Measurements from ENCODE around the gene NAA38. TPM values are rescaled to one million over a fixed set of nuclear protein-coding genes. Genes with fewer than 3 reads are reported as not detected.
A peak's percentile ranks its signal among the peaks of the same experiment; 100 is the strongest.

Gene NAA38
- total RNA-seq, 1 experiment from 2014 or later = 46.3 TPM

- ATAC-seq (no peak), DNase-seq (ENCODE audit: low spot score) (no peak)
- H3K27ac Mint-ChIP-seq = no peak overlapping the region
- H3K4me1 Mint-ChIP-seq = peaks cover 28% of the 10 kb centered on the region
- H3K27me3 Mint-ChIP-seq (ENCODE audit: low read depth) = peaks cover 25% of the 10 kb centered on the region
- CTCF ChIA-PET = interaction anchor here (0.6 to 3.1 kb wide), 13 partner anchors 11 to 223 kb away, joined by 3 to 63 read pairs (median 4); partner anchors contain the start of genes CHD3 and KDM6B
- H3K4me3 Mint-ChIP-seq = no peak overlapping the region
- TF ChIP-seq PREB (CRISPR knock-in tag; IDR thresholded peaks at IDR 0.05; ENCODE audit: borderline replicate concordance) (no peak), ZNF263 (CRISPR knock-in tag; IDR thresholded peaks at IDR 0.05; ENCODE audit: low read depth) (0 out of 2 replicates have a peak, but pooled peaks have one; percentile 37)
- peaks cover 6% of the 10 kb centered on the region for H3K36me3 Mint-ChIP-seq
- no peaks in the 10 kb centered on the region for H3K9me3 Mint-ChIP-seq
- POLR2A ChIA-PET = interaction anchor here (1.0 to 1.5 kb wide), 7 partner anchors 11 to 168 kb away, joined by 3 to 11 read pairs (median 6); partner anchors contain the start of genes DNAH2, TP53 and WRAP53
Measured at GRCh38 chr17:7856011-7856810, 1.1 kb downstream of the NAA38 start.

- Mint-ChIP-seq H3K27me3 (ENCODE audit: low read depth) (peaks cover 30% of the 10 kb centered on the region), H3K36me3 (peaks cover 6% of the 10 kb centered on the region), H3K27ac (no peak overlapping the region), H3K4me1 (peaks cover 34% of the 10 kb centered on the region), H3K9me3 (no peaks in the 10 kb centered on the region), H3K4me3 (no peak overlapping the region)
- TF ChIP-seq PREB (CRISPR knock-in tag; IDR thresholded peaks at IDR 0.05; ENCODE audit: borderline replicate concordance) (no peak), ETV6 (CRISPR knock-in tag; IDR thresholded peaks at IDR 0.05) (0 out of 2 replicates have a peak, but pooled peaks have one; percentile 29)
- no peak for DNase-seq (ENCODE audit: low spot score)
- ChIA-PET CTCF (interaction anchor here (0.7 to 3.1 kb wide), 5 partner anchors 11 to 224 kb away, joined by 3 to 63 read pairs (median 12); partner anchors contain the start of gene KDM6B), POLR2A (no interaction called here)
- ATAC-seq = no peak
Measured at GRCh38 chr17:7855660-7856010, 1.7 kb downstream of the NAA38 start.

GRCh38 chr17:7854851-7855659, 2.3 kb downstream of the NAA38 start, which contains the start of gene TMEM88:
TSS of gene TMEM88 (plus strand) at chr17:7855066. CDS start at chr17:7855075, 9 bp downstream.
- ChIA-PET CTCF (interaction anchor here (0.7 to 3.1 kb wide), 4 partner anchors 19 to 224 kb away, joined by 3 to 63 read pairs (median 12); partner anchors contain the start of gene KDM6B), POLR2A (no interaction called here)
- Mint-ChIP-seq H3K4me3 (peak within 1 kb of the TSS; percentile 63), H3K27ac (no peak within 1 kb of the TSS), H3K36me3 (peaks cover 6% of the 10 kb centered on the region), H3K9me3 (no peaks in the 10 kb centered on the region), H3K4me1 (peaks cover 36% of the 10 kb centered on the region), H3K27me3 (ENCODE audit: low read depth) (peaks cover 30% of the 10 kb centered on the region)
- DNase-seq (ENCODE audit: low spot score) = peak; percentile 72
- ATAC-seq = no peak
- peak; percentile 46; the same call in 1 of the 2 replicates for TF ChIP-seq NR2C2 (CRISPR knock-in tag; IDR thresholded peaks at IDR 0.05)
- no peak for TF ChIP-seq E2F1 (CRISPR knock-in tag; IDR thresholded peaks at IDR 0.05)
- no peak for TF ChIP-seq NFYB (CRISPR knock-in tag; conservative IDR thresholded peaks at IDR 0.05; ENCODE audit: low read depth)
- TF ChIP-seq MAX (CRISPR knock-in tag; IDR thresholded peaks at IDR 0.05) = peak; percentile 53
- TF ChIP-seq HMGXB4 (CRISPR knock-in tag; IDR thresholded peaks at IDR 0.05) = no peak
- peak; percentile 55; the same call in 1 of the 2 replicates for TF ChIP-seq SP1 (CRISPR knock-in tag; conservative IDR thresholded peaks at IDR 0.05)
- 0 out of 2 replicates have a peak, but pooled peaks have one; percentile 9 for TF ChIP-seq TEAD1 (CRISPR knock-in tag; IDR thresholded peaks at IDR 0.05)
- 0 out of 2 replicates have a peak, but pooled peaks have one; percentile 22 for TF ChIP-seq USF1 (CRISPR knock-in tag; IDR thresholded peaks at IDR 0.05)
- peak; percentile 22; the same call in 1 of the 2 replicates for TF ChIP-seq RELA (CRISPR knock-in tag; IDR thresholded peaks at IDR 0.05; ENCODE audit: borderline replicate concordance)
- TF ChIP-seq ZNF423 (CRISPR knock-in tag; IDR thresholded peaks at IDR 0.05) = peak; percentile 35; the same call in 1 of the 2 replicates
- no peak for TF ChIP-seq NFATC4 (CRISPR knock-in tag; IDR thresholded peaks at IDR 0.05)
- no peak for TF ChIP-seq PRRX2 (CRISPR knock-in tag; IDR thresholded peaks at IDR 0.05)
- TF ChIP-seq NFE2L1 (CRISPR knock-in tag; IDR thresholded peaks at IDR 0.05) = peak; percentile 41; the same call in 1 of the 2 replicates
- no peak for TF ChIP-seq ZNF425 (CRISPR knock-in tag; conservative IDR thresholded peaks at IDR 0.05)
- 0 out of 2 replicates have a peak, but pooled peaks have one; percentile 56 for TF ChIP-seq FOXP1 (CRISPR knock-in tag; IDR thresholded peaks at IDR 0.05; ENCODE audit: borderline replicate concordance)

All from WTC11 (cell line).